B cell (primary cell): ENCODE results near the gene ARHGAP23. TPM values are rescaled to one million over a fixed set of nuclear protein-coding genes. Genes with fewer than 3 reads are reported as not detected.

ENCODE experiments used
- ATAC-seq: fragments of 200-7000 bp; cut with Tn5 transposase; one replicate; pipeline ENCODE4 v1.10.0; 2021; ENCODE audit warnings: low read depth, mild to moderate bottlenecking, moderate number of reproducible peaks, moderate library complexity
- CTCF ChIA-PET: fragments of 350-600 bp; sonication (Branson Sonifier 250); formaldehyde crosslinking; loops from one replicate; lab custom pipeline; 2021; ENCODE audit warnings: antibody characterized with exemption, inconsistent platforms; lab: Charles Lee
- POLR2A ChIA-PET: fragments of 350-600 bp; sonication (Branson Sonifier 250); formaldehyde crosslinking; loops from one replicate; lab custom pipeline; 2021; ENCODE audit warnings: antibody characterized with exemption; lab: Charles Lee
- DNase-seq: peaks from one replicate; pipeline ENCODE4 v3.0.0; 2013
- H2AFZ ChIP-seq: 2 replicates; pipeline ENCODE4 v1.6.1; 2012; ENCODE audit warnings: mild to moderate bottlenecking, low read depth, low read length; ENCODE audit not compliant: insufficient read depth, poor library complexity, severe bottlenecking
- H3K27ac ChIP-seq, 2 donors: 1 replicate in 1 of 2; 2 replicates in 1 of 2; pipeline ENCODE4 v1.5.1; 2012 to 2013; ENCODE audit warnings: low read length in 2 of 2, mild to moderate bottlenecking in 2 of 2, moderate library complexity in 1 of 2
- H3K27me3 ChIP-seq, 4 experiments: fragments of 200-600 bp in 1 of 4; sonication (generic) in 1 of 4; replicated peaks in 1 of 4; 1 replicate in 2 of 4; 2 replicates in 2 of 4; pipeline versions ENCODE4 v1.6.1 to v1.7.0; 2013 to 2016; ENCODE audit warnings: low read length in 3 of 4, mild to moderate bottlenecking in 2 of 4, mixed read lengths in 1 of 4, moderate library complexity in 1 of 4; ENCODE audit not compliant: insufficient read depth in 4 of 4, control insufficient read depth in 3 of 4; ENCODE audit errors: control extremely low read depth in 1 of 4
- H3K36me3 ChIP-seq, 2 experiments: replicated peaks in 1 of 2; 1 replicate in 1 of 2; 2 replicates in 1 of 2; pipeline versions ENCODE4 v1.6.1 to v1.7.1; 2013; ENCODE audit warnings: low read length in 1 of 2; ENCODE audit not compliant: insufficient read depth in 2 of 2, control insufficient read depth in 1 of 2; ENCODE audit errors: control extremely low read depth in 1 of 2, extremely low read depth in 1 of 2
- H3K4me1 ChIP-seq, 2 donors: fragments of 200-600 bp in 1 of 2; sonication (generic) in 1 of 2; 1 replicate in 1 of 2; 2 replicates in 1 of 2; pipeline versions ENCODE4 v1.5.1 to v1.6.1; 2013 to 2017; ENCODE audit warnings: low read length in 2 of 2; ENCODE audit not compliant: control insufficient read depth in 2 of 2, insufficient read depth in 2 of 2
- H3K4me2 ChIP-seq: replicated peaks from 2 replicates; pipeline ENCODE3; 2012; ENCODE audit warnings: mild to moderate bottlenecking, low read depth, low read length; ENCODE audit not compliant: poor library complexity, severe bottlenecking
- H3K4me3 ChIP-seq, 5 experiments: fragments of 200-600 bp in 1 of 5; sonication (generic) in 1 of 5; 1 replicate in 3 of 5; 2 replicates in 2 of 5; pipeline versions ENCODE4 v1.5.1 to v1.7.0; 2011 to 2016; ENCODE audit warnings: low read length in 4 of 5, mild to moderate bottlenecking in 4 of 5, low read depth in 2 of 5, control low read depth in 1 of 5, moderate library complexity in 1 of 5; ENCODE audit not compliant: insufficient read depth in 1 of 5; ENCODE audit errors: control extremely low read depth in 1 of 5, extremely low read depth in 1 of 5
- H3K79me2 ChIP-seq: fragments of 200-600 bp; sonication (generic); one replicate; pipeline ENCODE4 v1.6.0; 2016; ENCODE audit warnings: low read length; ENCODE audit not compliant: control insufficient read depth, insufficient read depth
- H3K9ac ChIP-seq: fragments of 200-600 bp; sonication (generic); 2 replicates; pipeline ENCODE4 v1.6.1; 2017; ENCODE audit warnings: mild to moderate bottlenecking, low read length, moderate library complexity
- H3K9me3 ChIP-seq, 3 donors: one replicate each; pipeline versions ENCODE4 v1.6.1 to v1.7.1; 2013; ENCODE audit warnings: low read length in 2 of 3; ENCODE audit not compliant: control insufficient read depth in 2 of 3, insufficient read depth in 1 of 3; ENCODE audit errors: control extremely low read depth in 1 of 3
- H4K20me1 ChIP-seq: 2 replicates; pipeline ENCODE4 v1.6.0; 2012; ENCODE audit warnings: mild to moderate bottlenecking, low read length; ENCODE audit not compliant: insufficient read depth, control insufficient read depth, poor library complexity, severe bottlenecking
- H3K27ac Mint-ChIP-seq: one replicate; pipeline ENCODE4 v1.8.0; 2021; ENCODE audit warnings: mixed read lengths
- H3K27me3 Mint-ChIP-seq: one replicate; pipeline ENCODE4 v1.8.0; 2021; ENCODE audit warnings: mixed read lengths
- H3K4me1 Mint-ChIP-seq: one replicate; pipeline ENCODE4 v1.8.0; 2021; ENCODE audit warnings: mixed read lengths
- H3K4me3 Mint-ChIP-seq: one replicate; pipeline ENCODE4 v1.8.0; 2021; ENCODE audit warnings: mixed read lengths
- H3K9me3 Mint-ChIP-seq: one replicate; pipeline ENCODE4 v1.8.0; 2022; ENCODE audit warnings: mixed read lengths; ENCODE audit not compliant: insufficient read depth
- CTCF ChIP-seq: fragments of 200-600 bp; IDR thresholded peaks from one replicate; pipeline ENCODE4 v1.8.0; 2022; ENCODE audit warnings: antibody characterized with exemption, mild to moderate bottlenecking
- EZH2 ChIP-seq: IDR thresholded peaks from 2 replicates; pipeline ENCODE4 v1.6.1; 2012; ENCODE audit warnings: borderline replicate concordance, low read depth, mild to moderate bottlenecking, moderate library complexity, low read length; ENCODE audit not compliant: insufficient read depth, poor library complexity, severe bottlenecking
- WGBS: methylation state at CpG from one replicate; pipeline ENCODE4 v1.1.5; 2013; ENCODE audit warnings: missing lambda C conversion rate; ENCODE audit not compliant: insufficient coverage; 5-methylcytosine and 5-hydroxymethylcytosine counted together
- intact Hi-C: fragments of 100-400 bp; cut with micrococcal nuclease; formaldehyde crosslinking; loops from one replicate; pipeline ENCODE4 v1.10.0; 2022
- polyA plus RNA-seq: library from polyadenylated mRNA; depleted of rRNA; stranded (reverse); fragments of >200 nt; gene quantifications from 2 replicates; pipeline ENCODE4 v1.2.3, GENCODE V29; 2012
- total RNA-seq, 2 donors: library from RNA; stranded (reverse); fragments of 120-200 nt in 1 of 2; gene quantifications; 1 replicate in 1 of 2; 2 replicates in 1 of 2; pipeline versions ENCODE4 v1.2.3 to v1.2.4, GENCODE V29; 2013 to 2022

Gene ARHGAP23
- total and polyA plus RNA-seq, 2 donors (not counting 1 experiment from before 2014, with no cell fraction given) = 0.07 to 0.12 TPM

GRCh38 chr17:38544175-38544838, 116.0 kb downstream of the ARHGAP23 start:
- ATAC-seq = no peak
- Histone ChIP-seq H2AFZ (no peak overlapping the region), H3K27ac (no peak overlapping the region), H3K27me3 (peaks cover 0 to 8% (median 1%) of the 10 kb centered on the region in 4 experiments), H3K4me3 (no peak overlapping the region), H3K9ac (no peak overlapping the region), H3K79me2 (no peaks in the 10 kb centered on the region), H3K4me1 (no peaks in the 10 kb centered on the region), H3K9me3 (no peaks in the 10 kb centered on the region), H3K36me3 (no peaks in the 10 kb centered on the region), H3K4me2 (no peak overlapping the region), H4K20me1 (no peaks in the 10 kb centered on the region)
- DNase-seq = no peak
- CTCF ChIA-PET = no interaction called here
- WGBS = 89% methylated on average over 8 of the region's 10 CpGs
- intact Hi-C loops = no loop called here
- POLR2A ChIA-PET = no interaction called here
- peaks cover 24% of the 10 kb centered on the region for H3K27me3 Mint-ChIP-seq
- H3K4me1 Mint-ChIP-seq = no peaks in the 10 kb centered on the region
- no peak overlapping the region for H3K4me3 Mint-ChIP-seq
- H3K27ac Mint-ChIP-seq = no peak overlapping the region
- H3K9me3 Mint-ChIP-seq = no peaks in the 10 kb centered on the region
- TF ChIP-seq EZH2 = no peak
- no peak for TF ChIP-seq CTCF

- Mint-ChIP-seq H3K9me3 (no peaks in the 10 kb centered on the region), H3K27me3 (peaks cover 27% of the 10 kb centered on the region), H3K4me3 (no peak overlapping the region), H3K4me1 (no peaks in the 10 kb centered on the region), H3K27ac (no peak overlapping the region)
- CTCF ChIA-PET = no interaction called here
- Histone ChIP-seq H3K27me3 (peaks cover 0 to 8% (median 1%) of the 10 kb centered on the region in 4 experiments), H3K4me2 (no peak overlapping the region), H3K9ac (no peak overlapping the region), H3K4me3 (no peak overlapping the region), H3K27ac (no peak overlapping the region), H3K79me2 (no peaks in the 10 kb centered on the region), H3K9me3 (no peaks in the 10 kb centered on the region), H3K36me3 (no peaks in the 10 kb centered on the region), H2AFZ (no peak overlapping the region), H3K4me1 (no peaks in the 10 kb centered on the region), H4K20me1 (no peaks in the 10 kb centered on the region)
- no peak for DNase-seq
- WGBS = 94% methylated on average over 7 of the region's 7 CpGs
- TF ChIP-seq EZH2 (no peak), CTCF (no peak)
- no peak for ATAC-seq
- POLR2A ChIA-PET = no interaction called here
- intact Hi-C loops = no loop called here
Measured at GRCh38 chr17:38544839-38545209, 116.6 kb downstream of the ARHGAP23 start.
